Motor neuron (in vitro differentiated cells): ENCODE results near the gene FBXL13. TPM values are rescaled to one million over a fixed set of nuclear protein-coding genes. Genes with fewer than 3 reads are reported as not detected.
"Not testable (repeated sequence)": the region's sequence is repeated elsewhere in the genome, so short reads cannot be mapped to it uniquely, and the experiment has no call there.

Experiments
- ATAC-seq, 8 experiments: fragments of 200-7000 bp; cut with Tn5 transposase; replicated peaks in 6 of 8; 2 replicates each; pipeline ENCODE4 v1.8.0; 2021; ENCODE audit warnings: mild to moderate bottlenecking in 8 of 8, moderate library complexity in 8 of 8
- H3K27ac ChIP-seq, 2 donors: fragments of 250-450 bp; sonication (Bioruptor Pico); 2 replicates each; pipeline ENCODE4 v1.9.0; 2021; ENCODE audit warnings: antibody characterized with exemption in 2 of 2, mild to moderate bottlenecking in 2 of 2, moderate library complexity in 1 of 2
- H3K4me1 ChIP-seq, 2 donors: fragments of 250-450 bp; sonication (Bioruptor Pico); replicated peaks in 1 of 2; 2 replicates each; pipeline ENCODE4 v1.6.1; 2021; ENCODE audit warnings: antibody characterized with exemption in 2 of 2, mild to moderate bottlenecking in 2 of 2, moderate library complexity in 1 of 2
- H3K4me3 ChIP-seq, 5 donors: fragments of 250-450 bp; sonication (Bioruptor Pico); 2 replicates each; pipeline ENCODE4 v1.9.0; 2021; ENCODE audit warnings: antibody characterized with exemption in 5 of 5, mild to moderate bottlenecking in 5 of 5, moderate library complexity in 4 of 5
- WGBS, 10 experiments: fragments of 450-650 bp; shearing (Covaris generic); methylation state at CpG; one replicate each; pipeline ENCODE4 v1.0.0; 2022; 5-methylcytosine and 5-hydroxymethylcytosine counted together
- in situ Hi-C, 9 experiments: fragments of 400-800 bp; cut with MboI; loops; one replicate each; pipeline ENCODE4 v1.15.0; 2021; ENCODE audit warnings: low sequenced_read_pairs in 9 of 9, low pct_unique_long_range_greater_than_20kb in 2 of 9; ENCODE audit not compliant: unreplicated experiment in 9 of 9
- total RNA-seq, 8 experiments: library from RNA; unstranded; fragments of 300-600 nt; gene quantifications; 2 replicates each; pipeline versions ENCODE4 v1.2.3 to v1.2.4, GENCODE V29; 2022

FBXL13 gene
- total RNA-seq, 8 experiments from 2014 or later: 1.2 to 10.1 (median 3.1) TPM

- 0 to 83% methylated on average over 1 of the region's 1 CpG; no CpG with 5 or more reads in 8 of the 10 experiments for WGBS, 10 experiments
- peaks cover 9 to 12% of the 10 kb centered on the region in 2 donors for H3K4me1 ChIP-seq
- in situ Hi-C loops, H3K4me3 ChIP-seq, ATAC-seq, H3K27ac ChIP-seq: not testable (repeated sequence)
Measured at GRCh38 chr7:103041815-103042214, 32.8 kb downstream of the FBXL13 start.

GRCh38 chr7:103037823-103038739 lies 36.5 kb downstream of the FBXL13 start:
- in situ Hi-C loops, H3K4me3 ChIP-seq: not testable (repeated sequence)
- Histone ChIP-seq H3K4me1 (peaks cover 9 to 12% of the 10 kb centered on the region in 2 donors), H3K27ac (peak overlapping the region; percentile 20 to 80)
- WGBS, 10 experiments: 0 to 93% (median 79%) methylated on average over 1 to 11 of the region's 20 CpGs; no CpG with 5 or more reads in 2 of the 10 experiments
- ATAC-seq: peak in 5 of 8 experiments; percentile 71 to 89 (median 85)

DNA sequence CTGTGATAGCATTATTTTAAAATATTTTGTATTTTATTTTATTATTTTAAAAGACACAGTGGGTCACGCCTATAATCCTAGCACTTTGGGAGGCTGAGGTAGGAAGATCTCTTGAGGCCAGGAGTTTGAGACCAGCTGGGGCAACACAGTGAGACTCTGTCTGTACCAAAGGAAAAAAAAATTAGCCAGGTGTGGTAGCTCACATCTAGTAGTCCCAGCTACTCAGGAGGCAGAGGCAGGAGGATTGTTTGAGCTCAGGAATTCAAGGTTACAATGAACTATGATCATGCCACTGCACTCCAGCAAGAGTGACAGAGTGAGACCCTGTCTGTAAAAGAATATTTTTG lies 37.1 kb downstream of the FBXL13 start:
- in situ Hi-C loops: no loop called here
- H3K27ac ChIP-seq: peak overlapping the region in 1 of 2 donors; percentile 80
- H3K4me1 ChIP-seq: peaks cover 9 to 12% of the 10 kb centered on the region in 2 donors
- no peak for ATAC-seq
- no peak overlapping the region for H3K4me3 ChIP-seq
- WGBS, 10 experiments: 80 to 100% (median 100%) methylated on average over 1 of the region's 1 CpG; no CpG with 5 or more reads in 1 of the 10 experiments

GRCh38 chr7:103034318-103034717 lies 40.3 kb downstream of the FBXL13 start:
- ATAC-seq, in situ Hi-C loops, H3K4me3 ChIP-seq, H3K27ac ChIP-seq: not testable (repeated sequence)
- peaks cover 9 to 12% of the 10 kb centered on the region in 2 donors for H3K4me1 ChIP-seq
- WGBS, 10 experiments: 20 to 100% methylated on average over 1 to 2 of the region's 20 CpGs; no CpG with 5 or more reads in 8 of the 10 experiments

GRCh38 chr7:103031781-103032180 lies 42.8 kb downstream of the FBXL13 start:
- ATAC-seq: no peak
- no peak overlapping the region for H3K4me3 ChIP-seq
- no peak overlapping the region for H3K27ac ChIP-seq
- in situ Hi-C loops: no loop called here
- WGBS, 10 experiments: 0 to 89% (median 73%) methylated on average over 1 of the region's 1 CpG; no CpG with 5 or more reads in 4 of the 10 experiments
- no peaks in the 10 kb centered on the region for H3K4me1 ChIP-seq

- 63 to 100% (median 100%) methylated on average over 1 of the region's 1 CpG; no CpG with 5 or more reads in 4 of the 10 experiments for WGBS, 10 experiments
- H3K4me3 ChIP-seq: no peak overlapping the region
- no peaks in the 10 kb centered on the region for H3K4me1 ChIP-seq
- no peak overlapping the region for H3K27ac ChIP-seq
- no peak for ATAC-seq
- in situ Hi-C loops: no loop called here
Measured at GRCh38 chr7:103031024-103031423, 43.6 kb downstream of the FBXL13 start.

- in situ Hi-C loops: no loop called here
- no peaks in the 10 kb centered on the region for H3K4me1 ChIP-seq
- ATAC-seq: no peak
- H3K4me3 ChIP-seq: no peak overlapping the region
- no peak overlapping the region for H3K27ac ChIP-seq
- 0 to 100% (median 76%) methylated on average over 1 to 3 of the region's 3 CpGs; no CpG with 5 or more reads in 1 of the 10 experiments for WGBS, 10 experiments
Measured at GRCh38 chr7:103025341-103025740, 49.3 kb downstream of the FBXL13 start.

DNA sequence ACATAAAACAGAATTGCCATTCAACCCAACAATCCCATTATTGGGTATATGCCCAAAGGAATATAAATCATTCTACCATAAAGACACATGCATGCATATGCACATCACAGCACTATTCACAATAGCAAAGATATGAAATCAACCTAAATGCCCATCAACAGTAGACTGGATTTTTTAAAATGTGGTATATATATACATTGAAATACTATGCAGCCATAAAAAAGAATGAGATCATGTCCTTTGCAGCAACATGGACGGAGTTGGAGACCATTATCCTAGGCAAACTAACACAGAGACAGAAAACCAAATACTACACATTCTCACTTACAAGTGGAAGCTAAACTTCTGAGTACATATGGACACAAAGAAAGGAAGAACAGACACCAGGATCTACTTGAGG lies 51.0 kb downstream of the FBXL13 start:
- H3K4me1 ChIP-seq, H3K27ac ChIP-seq, H3K4me3 ChIP-seq, in situ Hi-C loops, ATAC-seq: not testable (repeated sequence)
- 0 to 88% (median 72%) methylated on average over 1 of the region's 1 CpG; no CpG with 5 or more reads in 2 of the 10 experiments for WGBS, 10 experiments

- H3K27ac ChIP-seq, H3K4me1 ChIP-seq, H3K4me3 ChIP-seq, in situ Hi-C loops, ATAC-seq: not testable (repeated sequence)
- WGBS, 10 experiments: no CpG with 5 or more reads among the region's 1 CpG
Measured at GRCh38 chr7:103021490-103021889, 53.1 kb downstream of the FBXL13 start.

DNA sequence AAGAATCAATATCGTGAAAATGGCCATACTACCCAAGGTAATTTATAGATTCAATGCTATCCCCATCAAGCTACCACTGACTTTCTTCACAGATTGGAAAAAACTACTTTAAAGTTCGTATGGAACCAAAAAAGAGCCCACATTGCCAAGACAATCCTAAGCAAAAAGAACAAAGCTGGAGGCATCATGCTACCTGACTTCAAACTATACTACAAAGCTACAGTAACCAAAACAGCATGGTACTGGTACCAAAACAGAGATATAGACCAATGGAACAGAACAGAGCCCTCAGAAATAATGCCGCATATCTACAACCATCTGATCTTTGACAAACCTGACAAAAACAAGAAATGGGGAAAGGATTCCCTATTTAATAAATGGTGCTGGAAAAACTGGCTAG lies 53.7 kb downstream of the FBXL13 start:
- in situ Hi-C loops, ATAC-seq, H3K4me3 ChIP-seq, H3K27ac ChIP-seq, H3K4me1 ChIP-seq: not testable (repeated sequence)
- 56 to 86% (median 70%) methylated on average over 1 to 2 of the region's 3 CpGs; no CpG with 5 or more reads in 7 of the 10 experiments for WGBS, 10 experiments

DNA sequence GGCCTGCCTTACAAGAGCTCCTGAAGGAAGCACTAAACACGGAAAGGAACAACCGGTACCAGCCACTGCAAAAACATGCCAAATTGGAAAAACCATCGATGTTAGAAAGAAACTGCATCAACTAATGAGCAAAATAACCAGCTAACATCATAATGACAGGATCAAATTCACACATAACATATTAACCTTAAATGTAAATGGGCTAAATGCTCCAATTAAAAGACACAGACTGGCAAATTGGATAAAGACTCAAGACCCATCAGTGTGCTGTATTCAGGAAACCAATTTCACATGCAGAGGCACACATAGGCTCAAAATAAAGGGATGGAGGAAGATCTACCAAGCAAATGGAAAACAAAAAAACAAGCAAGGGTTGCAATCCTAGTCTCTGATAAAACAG lies 56.3 kb downstream of the FBXL13 start:
- H3K4me1 ChIP-seq, in situ Hi-C loops, ATAC-seq, H3K4me3 ChIP-seq, H3K27ac ChIP-seq: not testable (repeated sequence)
- WGBS, 10 experiments: 40% methylated on average over 1 of the region's 3 CpGs; no CpG with 5 or more reads in 9 of the 10 experiments

DNA sequence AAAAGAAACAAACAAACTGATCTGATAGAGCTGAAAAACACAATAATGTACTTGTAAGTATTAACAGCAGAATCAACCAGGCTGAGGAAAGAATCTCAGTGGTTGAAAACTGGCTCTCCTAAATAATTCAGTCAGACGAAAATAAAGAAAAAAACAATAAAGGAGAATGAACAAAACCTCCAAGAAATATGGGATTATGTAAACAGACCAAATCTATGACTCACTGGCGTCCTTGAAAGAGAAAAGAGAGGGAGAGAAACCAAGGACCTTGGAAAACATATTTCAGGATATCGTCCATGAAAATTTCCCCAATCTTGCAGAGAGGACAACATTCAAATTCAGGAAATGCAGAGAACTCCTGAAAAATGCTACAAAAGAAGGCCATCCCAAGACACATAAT lies 62.9 kb downstream of the FBXL13 start:
- Histone ChIP-seq H3K4me3 (no peak overlapping the region), H3K4me1 (no peaks in the 10 kb centered on the region), H3K27ac (no peak overlapping the region)
- in situ Hi-C loops: no loop called here
- 10 to 100% (median 75%) methylated on average over 1 to 3 of the region's 3 CpGs for whole genome bisulfite sequencing, 10 experiments
- ATAC-seq: no peak

DNA sequence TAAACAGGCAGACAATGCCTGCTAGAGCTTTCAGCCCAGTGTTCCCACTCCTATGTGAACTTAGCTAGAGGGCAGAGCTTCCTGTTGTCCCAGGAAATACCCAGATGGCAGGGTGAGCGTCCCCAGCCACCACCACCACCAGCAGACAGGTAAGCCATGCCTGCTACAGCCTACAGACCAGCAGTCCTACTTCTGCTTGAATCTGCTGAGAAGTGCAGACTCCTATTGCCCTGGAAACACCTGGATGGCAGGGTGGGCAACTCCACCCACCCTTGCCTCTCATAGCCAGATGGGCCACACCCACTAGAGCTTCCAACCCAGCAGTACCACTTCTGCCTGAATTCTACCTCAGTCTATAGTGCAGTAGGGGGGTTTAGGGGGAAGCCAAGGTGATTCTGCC lies 64.4 kb downstream of the FBXL13 start:
- WGBS, 10 experiments: 100% methylated on average over 1 of the region's 1 CpG; no CpG with 5 or more reads in 7 of the 10 experiments
- no peaks in the 10 kb centered on the region for H3K4me1 ChIP-seq
- no peak for ATAC-seq
- H3K27ac ChIP-seq: no peak overlapping the region
- H3K4me3 ChIP-seq: no peak overlapping the region
- in situ Hi-C loops: no loop called here
